ENCODE measurements around the gene STRADA. TPM values are rescaled to one million over a fixed set of nuclear protein-coding genes. Genes with fewer than 3 reads are reported as not detected.

The STRADA gene
- total and polyA plus RNA-seq, 9 of the 15 experiments (the other 6 are each of a cell fraction or from before 2014, with no cell fraction given) = 6.6 to 33.0 (median 20.5) TPM

- TF ChIP-seq MBD1 (CRISPR knock-in tag; IDR thresholded peaks at IDR 0.05) = no peak
- peak; percentile 72 for TF ChIP-seq MEF2D (tag; conservative IDR thresholded peaks at IDR 0.05; ENCODE audit: low read depth)
- TF ChIP-seq RBM34 (IDR thresholded peaks at IDR 0.05; ENCODE audit: borderline replicate concordance, insufficient read depth, low read length) = 0 out of 2 replicates have a peak, but pooled peaks have one; percentile 61
- TF ChIP-seq PTTG1 (tag; IDR thresholded peaks at IDR 0.05; ENCODE audit: low read depth) = no peak
- TF ChIP-seq RBM22 (IDR thresholded peaks at IDR 0.05; ENCODE audit: low read depth, low read length, poor library complexity, severe bottlenecking) = peak; percentile 79
- 0 out of 2 replicates have a peak, but pooled peaks have one; percentile 34 for TF ChIP-seq ZNF41 (CRISPR knock-in tag; conservative IDR thresholded peaks at IDR 0.05)
- TF ChIP-seq ILK (tag; IDR thresholded peaks at IDR 0.05; ENCODE audit: borderline replicate concordance, low read depth) = no peak
- TF ChIP-seq HNRNPK (IDR thresholded peaks at IDR 0.05; ENCODE audit: low read depth, low read length, poor library complexity, severe bottlenecking) = peak; percentile 95
- no peak for TF ChIP-seq ID3 (CRISPR knock-in tag; IDR thresholded peaks at IDR 0.05)
- peak; percentile 89 for TF ChIP-seq ID3 (tag; IDR thresholded peaks at IDR 0.05)
- no peak; the same call in 1 of the 2 replicates for TF ChIP-seq ZNF232 (CRISPR knock-in tag; IDR thresholded peaks at IDR 0.05)
- TF ChIP-seq MTA3 (IDR thresholded peaks at IDR 0.05; ENCODE audit: borderline replicate concordance) = peak; percentile 95
- TF ChIP-seq ZNF699 (CRISPR knock-in tag; IDR thresholded peaks at IDR 0.05; ENCODE audit: insufficient replicate concordance) = no peak
- no peak for TF ChIP-seq STAT5B (CRISPR knock-in tag; IDR thresholded peaks at IDR 0.05)
- TF ChIP-seq KLF10 (CRISPR knock-in tag; IDR thresholded peaks at IDR 0.05) = no peak
- TF ChIP-seq ZNF518B (CRISPR knock-in tag; IDR thresholded peaks at IDR 0.05) = no peak
- TF ChIP-seq LARP7 (IDR thresholded peaks at IDR 0.05) = no peak
- TF ChIP-seq TAL1 (IDR thresholded peaks at IDR 0.05) = no peak
- peak; percentile 90 for TF ChIP-seq HMGN3 (IDR thresholded peaks at IDR 0.05; ENCODE audit: borderline replicate concordance, extremely low read depth, insufficient read length, low read depth, low read length)
- no peak for TF ChIP-seq ZNF217 (CRISPR knock-in tag; IDR thresholded peaks at IDR 0.05)
- no peak for TF ChIP-seq FOXA1 (IDR thresholded peaks at IDR 0.05; ENCODE audit: borderline replicate concordance)
- TF ChIP-seq PTBP1 (IDR thresholded peaks at IDR 0.05; ENCODE audit: low read depth, low read length) = no peak
- TF ChIP-seq ZNF551 (CRISPR knock-in tag; IDR thresholded peaks at IDR 0.05) = no peak
Measured at GRCh38 chr17:63773272-63774140, 31.9 kb upstream of the STRADA start, which contains the start of gene CCDC47 (continued).

Data from K562 (cell line).